Spinal cord (tissue), 10 donors: ENCODE measurements around the gene C19orf67. TPM values are rescaled to one million over a fixed set of nuclear protein-coding genes. Genes with fewer than 3 reads are reported as not detected.
A peak's percentile ranks its signal among the peaks of the same experiment; 100 is the strongest.

Source experiments
- DNase-seq, 6 donors: peaks; one replicate each; pipeline versions ENCODE4 v3.0.0 to v3.0.0-alpha.2; 2013 to 2015; ENCODE audit warnings: low spot score in 6 of 6, low read depth in 4 of 6
- H3K27ac ChIP-seq: one replicate; pipeline ENCODE4 v1.5.1; 2013; ENCODE audit warnings: low read depth, low read length, control low read depth
- H3K27me3 ChIP-seq: one replicate; pipeline ENCODE4 v1.6.1; 2013; ENCODE audit warnings: low read length; ENCODE audit not compliant: control insufficient read depth, insufficient read depth
- H3K36me3 ChIP-seq: one replicate; pipeline ENCODE4 v1.6.1; 2013; ENCODE audit warnings: low read length; ENCODE audit not compliant: control insufficient read depth, insufficient read depth
- H3K4me1 ChIP-seq: one replicate; pipeline ENCODE4 v1.6.1; 2013; ENCODE audit warnings: low read length; ENCODE audit not compliant: control insufficient read depth, insufficient read depth
- H3K4me3 ChIP-seq: one replicate; pipeline ENCODE4 v1.5.1; 2013; ENCODE audit warnings: low read depth, low read length, control low read depth
- H3K9me3 ChIP-seq: one replicate; pipeline ENCODE4 v1.6.1; 2013; ENCODE audit warnings: low read length; ENCODE audit not compliant: control insufficient read depth, insufficient read depth
- WGBS: methylation state at CpG from one replicate; pipeline ENCODE4 v1.1.5; 2013; ENCODE audit warnings: missing lambda C conversion rate; ENCODE audit not compliant: insufficient coverage; 5-methylcytosine and 5-hydroxymethylcytosine counted together
- polyA plus RNA-seq, 2 donors: library from polyadenylated mRNA; unstranded; fragments of 120-200 nt; gene quantifications; one replicate each; pipeline ENCODE4 v1.2.1, GENCODE V29; 2013; ENCODE audit not compliant: insufficient read length in 2 of 2
- total RNA-seq, 2 donors: library from RNA; depleted of rRNA in 1 of 2; stranded (reverse); fragments of 120-200 nt in 1 of 2; fragments of >200 nt in 1 of 2; gene quantifications; one replicate each; pipeline versions ENCODE4 v1.2.3 to v1.2.4, GENCODE V29; 2013 to 2014
- donor health status: healthy.

The C19orf67 gene
- total and polyA plus RNA-seq, 4 donors: 0.21 to 0.22 TPM; not detected in 2

- Histone ChIP-seq H3K9me3 (no peaks in the 10 kb centered on the region), H3K27me3 (peaks cover 2% of the 10 kb centered on the region), H3K27ac (peak overlapping the region; percentile 89), H3K4me3 (peak overlapping the region; percentile 70), H3K4me1 (peaks cover 39% of the 10 kb centered on the region), H3K36me3 (peaks cover 4% of the 10 kb centered on the region)
- DNase-seq: peak in 2 of 6 donors; percentile 86 to 87
- under 1% methylated on average over 106 of the region's 106 CpGs for WGBS
Observed at GRCh38 chr19:14073261-14073924, 12.2 kb downstream of the C19orf67 start.

GRCh38 chr19:14072535-14073260 lies 12.9 kb downstream of the C19orf67 start, which contains the start of gene MISP3:
MISP3 (plus strand) TSS chr19:14072786; CDS start chr19:14073310, 524 bp downstream.
- DNase-seq: peak in 2 of 6 donors; percentile 25 to 43
- WGBS: 1% methylated on average over 51 of the region's 51 CpGs

DNA sequence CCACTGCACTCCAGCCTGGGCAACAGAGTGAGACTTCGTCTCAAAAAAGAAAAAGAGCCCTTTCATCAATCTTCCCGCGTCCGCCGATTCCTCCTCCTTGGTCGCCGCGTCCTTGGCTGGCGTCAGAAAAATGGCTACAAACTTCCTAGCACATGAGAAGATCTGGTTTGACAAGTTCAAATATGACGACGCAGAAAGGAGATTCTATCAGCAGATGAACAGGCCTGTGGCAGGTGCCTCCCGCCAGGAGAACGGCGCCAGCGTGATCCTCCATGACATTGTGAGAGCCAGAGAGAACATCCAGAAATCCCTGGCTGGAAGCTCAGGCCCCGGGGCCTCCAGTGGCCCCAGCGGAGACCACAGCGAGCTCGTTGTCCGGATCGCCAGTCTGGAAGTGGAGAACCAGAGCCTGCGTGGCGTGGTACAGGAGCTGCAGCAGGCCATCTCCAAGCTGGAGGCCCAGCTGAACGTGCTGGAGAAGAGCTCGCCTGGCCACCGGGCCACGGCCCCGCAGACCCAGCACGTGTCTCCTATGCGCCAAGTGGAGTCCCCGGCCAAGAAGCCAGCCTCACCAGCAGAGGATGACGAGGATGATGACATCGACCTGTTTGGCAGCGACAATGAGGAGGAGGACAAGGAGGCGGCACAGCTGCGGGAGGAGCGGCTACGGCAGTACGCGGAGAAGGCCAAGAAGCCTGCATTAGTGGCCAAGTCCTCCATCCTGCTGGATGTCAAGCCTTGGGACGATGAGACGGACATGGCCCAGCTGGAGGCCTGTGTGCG lies 15.1 kb downstream of the C19orf67 start:
- Histone ChIP-seq H3K9me3 (no peaks in the 10 kb centered on the region), H3K27me3 (peaks cover 2% of the 10 kb centered on the region), H3K27ac (no peak overlapping the region), H3K4me3 (no peak overlapping the region), H3K36me3 (peaks cover 4% of the 10 kb centered on the region), H3K4me1 (peaks cover 36% of the 10 kb centered on the region)
- 94% methylated on average over 41 of the region's 43 CpGs for WGBS
- no peak for DNase-seq

More at GRCh38 chr19:14072535-14073260, 12.9 kb downstream of the C19orf67 start, which contains the start of gene MISP3:
- Histone ChIP-seq H3K4me3 (peak within 1 kb of the TSS; percentile 70), H3K4me1 (peaks cover 39% of the 10 kb centered on the region), H3K36me3 (peaks cover 4% of the 10 kb centered on the region), H3K27me3 (peaks cover 2% of the 10 kb centered on the region), H3K9me3 (no peaks in the 10 kb centered on the region), H3K27ac (peak within 1 kb of the TSS; percentile 89)

DNA sequence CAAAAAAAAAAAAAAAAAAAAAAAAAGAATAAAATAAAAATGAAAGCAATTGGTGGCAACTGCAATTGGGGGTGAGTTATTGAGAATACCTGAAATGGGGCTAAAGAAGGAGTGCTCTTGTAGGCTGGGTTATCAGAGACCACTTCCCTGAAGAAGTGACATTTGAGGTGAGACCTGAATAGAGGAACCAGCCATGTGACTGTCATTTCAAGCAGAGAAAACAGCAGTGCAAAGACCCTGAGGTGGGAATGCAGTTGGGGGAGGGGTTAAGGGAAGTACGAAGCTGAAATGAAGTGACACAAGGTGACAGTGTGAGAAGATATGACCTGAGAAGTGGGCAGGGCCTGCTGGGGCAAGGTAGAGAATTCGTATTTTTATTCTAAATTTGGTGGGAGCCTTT lies 19.4 kb downstream of the C19orf67 start:
- 64% methylated on average over 1 of the region's 2 CpGs for WGBS
- H3K4me3 ChIP-seq: no peak overlapping the region
- H3K27me3 ChIP-seq: no peaks in the 10 kb centered on the region
- no peak for DNase-seq
- H3K27ac ChIP-seq: no peak overlapping the region
- no peaks in the 10 kb centered on the region for H3K9me3 ChIP-seq
- H3K36me3 ChIP-seq: peaks cover 4% of the 10 kb centered on the region
- H3K4me1 ChIP-seq: no peaks in the 10 kb centered on the region

DNA sequence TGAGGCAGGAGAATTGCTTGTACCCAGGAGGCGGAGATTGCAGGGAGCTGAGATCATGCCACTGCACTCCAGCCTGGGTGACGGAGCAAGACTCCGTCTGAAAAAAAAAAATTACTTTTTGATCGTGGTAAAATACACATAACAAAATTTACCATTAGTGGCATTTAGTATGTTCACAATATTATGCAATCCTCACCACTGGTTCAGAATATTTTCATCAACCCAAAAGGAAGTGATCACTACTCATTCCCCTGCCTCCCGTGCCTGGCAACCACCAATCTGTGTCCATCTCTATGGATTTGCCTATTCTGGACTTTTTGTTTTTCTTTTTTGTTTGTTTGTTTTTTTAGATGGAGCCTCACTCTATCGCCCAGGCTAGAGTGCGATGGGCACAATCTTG lies 22.5 kb downstream of the C19orf67 start:
- DNase-seq: no peak
- Histone ChIP-seq H3K4me3 (no peak overlapping the region), H3K4me1 (peaks cover 11% of the 10 kb centered on the region), H3K9me3 (no peaks in the 10 kb centered on the region), H3K27ac (no peak overlapping the region), H3K36me3 (no peaks in the 10 kb centered on the region), H3K27me3 (peaks cover 19% of the 10 kb centered on the region)
- WGBS: no CpG with 5 or more reads among the region's 7 CpGs

- 88% methylated on average over 5 of the region's 5 CpGs for whole genome bisulfite sequencing
- DNase-seq: no peak
- Histone ChIP-seq H3K27ac (no peak overlapping the region), H3K36me3 (no peaks in the 10 kb centered on the region), H3K4me3 (no peak overlapping the region), H3K27me3 (peaks cover 21% of the 10 kb centered on the region), H3K4me1 (peaks cover 17% of the 10 kb centered on the region), H3K9me3 (no peaks in the 10 kb centered on the region)
Observed at GRCh38 chr19:14062558-14062855, 23.1 kb downstream of the C19orf67 start.

- H3K36me3 ChIP-seq: no peaks in the 10 kb centered on the region
Observed at GRCh38 chr19:14061751-14062557, 23.6 kb downstream of the C19orf67 start, which contains the start of gene PALM3. PALM3 (minus strand) TSS chr19:14062076; CDS start chr19:14061980, 96 bp downstream.

GRCh38 chr19:14061081-14061749 lies 24.4 kb downstream of the C19orf67 start:
- Histone ChIP-seq H3K27me3 (peaks cover 21% of the 10 kb centered on the region), H3K4me1 (peaks cover 24% of the 10 kb centered on the region), H3K36me3 (no peaks in the 10 kb centered on the region), H3K4me3 (no peak overlapping the region), H3K9me3 (no peaks in the 10 kb centered on the region), H3K27ac (no peak overlapping the region)
- no peak for DNase-seq
- WGBS: 40% methylated on average over 3 of the region's 9 CpGs

More at GRCh38 chr19:14061751-14062557, 23.6 kb downstream of the C19orf67 start, which contains the start of gene PALM3:
- no peak for DNase-seq
- Histone ChIP-seq H3K27ac (no peak within 1 kb of the TSS), H3K4me3 (no peak within 1 kb of the TSS), H3K4me1 (peaks cover 19% of the 10 kb centered on the region), H3K27me3 (peaks cover 21% of the 10 kb centered on the region), H3K9me3 (no peaks in the 10 kb centered on the region)
- WGBS: 44% methylated on average over 13 of the region's 19 CpGs
